Mesenchymal stem cell (in vitro differentiated cells and primary cell): ENCODE results near the gene ADPRHL1.

Experiments
- DNase-seq: peaks from one replicate; pipeline ENCODE4 v3.0.0-alpha.2; 2013
- H2AFZ ChIP-seq: one replicate; pipeline ENCODE4 v1.6.1; 2013; ENCODE audit warnings: low read depth, mild to moderate bottlenecking, control low read depth, inconsistent platforms, low read length, moderate library complexity
- H2AK5ac ChIP-seq: 2 replicates; pipeline ENCODE4 v1.6.1; 2013; ENCODE audit warnings: low read length, moderate library complexity, mild to moderate bottlenecking, inconsistent platforms; ENCODE audit not compliant: severe bottlenecking
- H2BK120ac ChIP-seq: one replicate; pipeline ENCODE4 v1.6.1; 2013; ENCODE audit warnings: low read depth, mild to moderate bottlenecking, inconsistent platforms, low read length, moderate library complexity
- H2BK12ac ChIP-seq, 2 experiments: one replicate each; pipeline ENCODE4 v1.6.1; 2013; ENCODE audit warnings: inconsistent platforms in 2 of 2, low read length in 2 of 2, mild to moderate bottlenecking in 2 of 2, moderate library complexity in 2 of 2, control low read depth in 1 of 2
- H2BK15ac ChIP-seq: one replicate; pipeline ENCODE4 v1.6.1; 2013; ENCODE audit warnings: mild to moderate bottlenecking, low read depth, inconsistent platforms; ENCODE audit not compliant: poor library complexity, severe bottlenecking
- H2BK5ac ChIP-seq: 2 replicates; pipeline ENCODE4 v1.6.1; 2013; ENCODE audit warnings: low read depth, mild to moderate bottlenecking, low read length, control low read depth, inconsistent platforms; ENCODE audit not compliant: poor library complexity, severe bottlenecking
- H3K14ac ChIP-seq, 2 experiments: one replicate each; pipeline ENCODE4 v1.6.1; 2013; ENCODE audit warnings: inconsistent platforms in 2 of 2, low read length in 2 of 2, control low read depth in 1 of 2, mild to moderate bottlenecking in 1 of 2, moderate library complexity in 1 of 2
- H3K18ac ChIP-seq, 2 experiments: one replicate each; pipeline ENCODE4 v1.6.1; 2013; ENCODE audit warnings: inconsistent platforms in 2 of 2, low read length in 2 of 2, control low read depth in 1 of 2, low read depth in 1 of 2, mild to moderate bottlenecking in 1 of 2
- H3K23ac ChIP-seq, 2 experiments: one replicate each; pipeline ENCODE4 v1.6.1; 2013; ENCODE audit warnings: inconsistent platforms in 2 of 2, low read length in 2 of 2, mild to moderate bottlenecking in 2 of 2, moderate library complexity in 2 of 2, control low read depth in 1 of 2
- H3K27ac ChIP-seq: 2 replicates; pipeline ENCODE4 v1.5.1; 2013; ENCODE audit warnings: mild to moderate bottlenecking, moderate library complexity, low read length, control low read depth, inconsistent platforms; ENCODE audit not compliant: poor library complexity, severe bottlenecking
- H3K27me3 ChIP-seq, 2 experiments: 2 replicates each; pipeline versions ENCODE4 v1.6.1 to v1.7.0; 2013; ENCODE audit warnings: low read length in 2 of 2, mild to moderate bottlenecking in 2 of 2, moderate library complexity in 2 of 2, control low read depth in 1 of 2, inconsistent platforms in 1 of 2; ENCODE audit not compliant: control insufficient read depth in 1 of 2, insufficient read depth in 1 of 2
- H3K36me3 ChIP-seq, 2 experiments: 2 replicates each; pipeline versions ENCODE4 v1.6.1 to v1.7.0; 2013; ENCODE audit warnings: low read length in 2 of 2, control low read depth in 1 of 2, inconsistent platforms in 1 of 2, low read depth in 1 of 2, mild to moderate bottlenecking in 1 of 2; ENCODE audit not compliant: insufficient read depth in 2 of 2, control insufficient read depth in 1 of 2
- H3K4ac ChIP-seq, 2 experiments: one replicate each; pipeline ENCODE4 v1.6.1; 2013; ENCODE audit warnings: inconsistent platforms in 2 of 2, low read length in 2 of 2, mild to moderate bottlenecking in 2 of 2, moderate library complexity in 2 of 2, control low read depth in 1 of 2, low read depth in 1 of 2
- H3K4me1 ChIP-seq: 2 replicates; pipeline ENCODE4 v1.6.1; 2013; ENCODE audit warnings: low read depth, low read length, control low read depth; ENCODE audit not compliant: control insufficient read depth, insufficient read depth
- H3K4me2 ChIP-seq: 2 replicates; pipeline ENCODE4 v1.6.1; 2013; ENCODE audit warnings: low read length, mild to moderate bottlenecking, inconsistent platforms; ENCODE audit not compliant: poor library complexity, severe bottlenecking
- H3K4me3 ChIP-seq, 2 experiments: 2 replicates each; pipeline versions ENCODE4 v1.5.1 to v1.7.0; 2013; ENCODE audit warnings: low read length in 2 of 2, mild to moderate bottlenecking in 2 of 2, control low read depth in 1 of 2, low read depth in 1 of 2; ENCODE audit not compliant: insufficient read depth in 1 of 2
- H3K79me1 ChIP-seq: replicated peaks from 2 replicates; pipeline ENCODE4 v1.6.1; 2013; ENCODE audit warnings: mild to moderate bottlenecking, control low read depth, low read length, inconsistent platforms; ENCODE audit not compliant: poor library complexity, severe bottlenecking
- H3K9ac ChIP-seq: 2 replicates; pipeline ENCODE4 v1.7.0; 2013; ENCODE audit warnings: mild to moderate bottlenecking, low read length, moderate library complexity
- H3K9me3 ChIP-seq: 2 replicates; pipeline ENCODE4 v1.7.0; 2013; ENCODE audit warnings: mild to moderate bottlenecking, low read length; ENCODE audit not compliant: control insufficient read depth
- H4K8ac ChIP-seq: one replicate; pipeline ENCODE4 v1.6.1; 2013; ENCODE audit warnings: inconsistent platforms, mild to moderate bottlenecking, low read length, moderate library complexity
- H4K91ac ChIP-seq: one replicate; pipeline ENCODE4 v1.6.1; 2013; ENCODE audit warnings: mild to moderate bottlenecking, low read length, inconsistent platforms
- WGBS: methylation state at CpG from one replicate; pipeline ENCODE4 v1.1.7; 2013; ENCODE audit warnings: mixed read lengths; 5-methylcytosine and 5-hydroxymethylcytosine counted together

Gene ADPRHL1

GRCh38 chr13:113399755-113400149, 53.5 kb downstream of the ADPRHL1 start:
- H3K14ac ChIP-seq, result no peak overlapping the region
- H3K18ac ChIP-seq, result no peak overlapping the region
- H4K8ac ChIP-seq, result no peak overlapping the region
- 92% methylated on average over 13 of the region's 19 CpGs for WGBS
- H2AFZ ChIP-seq, result no peak overlapping the region
- no peak overlapping the region for H2BK5ac ChIP-seq
- H3K23ac ChIP-seq, result no peak overlapping the region
- no peak overlapping the region for H3K4me3 ChIP-seq
- no peaks in the 10 kb centered on the region for H3K79me1 ChIP-seq
- no peak overlapping the region for H4K91ac ChIP-seq
- no peak overlapping the region for H3K4me2 ChIP-seq
- H3K4ac ChIP-seq, result no peak overlapping the region
- H3K4me1 ChIP-seq, result peaks cover 21% of the 10 kb centered on the region
- H3K36me3 ChIP-seq, result no peaks in the 10 kb centered on the region
- no peak overlapping the region for H2BK12ac ChIP-seq
- H3K27ac ChIP-seq, result no peak overlapping the region
- peaks cover 0 to 23% of the 10 kb centered on the region in 2 experiments for H3K27me3 ChIP-seq
- no peak overlapping the region for H2BK15ac ChIP-seq
- H2BK120ac ChIP-seq, result no peak overlapping the region
- H3K9ac ChIP-seq, result no peak overlapping the region
- H2AK5ac ChIP-seq, result no peak overlapping the region
- no peaks in the 10 kb centered on the region for H3K9me3 ChIP-seq
- DNase-seq, result no peak

- H3K27ac ChIP-seq, result peak overlapping the region; percentile 71
- H4K91ac ChIP-seq, result no peak overlapping the region
- H3K27me3 ChIP-seq, result peaks cover 0 to 23% of the 10 kb centered on the region in 2 experiments
- DNase-seq, result no peak
- no peak overlapping the region for H2AFZ ChIP-seq
- H3K9ac ChIP-seq, result no peak overlapping the region
- no peak overlapping the region for H3K14ac ChIP-seq
- H3K9me3 ChIP-seq, result no peaks in the 10 kb centered on the region
- H3K23ac ChIP-seq, result peak overlapping the region in 1 of 2 experiments; percentile 38
- H3K4me2 ChIP-seq, result peak overlapping the region; percentile 6
- H4K8ac ChIP-seq, result no peak overlapping the region
- peak overlapping the region; percentile 67 for H2AK5ac ChIP-seq
- H3K4ac ChIP-seq, result no peak overlapping the region
- H2BK15ac ChIP-seq, result no peak overlapping the region
- H3K18ac ChIP-seq, result no peak overlapping the region
- peak overlapping the region; percentile 1 for H2BK5ac ChIP-seq
- H2BK12ac ChIP-seq, result no peak overlapping the region
- H3K36me3 ChIP-seq, result no peaks in the 10 kb centered on the region
- H2BK120ac ChIP-seq, result no peak overlapping the region
- WGBS, result 77% methylated on average over 18 of the region's 19 CpGs
- H3K4me1 ChIP-seq, result peaks cover 22% of the 10 kb centered on the region
- no peaks in the 10 kb centered on the region for H3K79me1 ChIP-seq
- no peak overlapping the region for H3K4me3 ChIP-seq
These were observed 54.1 kb downstream of the ADPRHL1 start for GRCh38 chr13:113398963-113399754.

- Histone ChIP-seq H2AK5ac (peak overlapping the region; percentile 12), H4K91ac (no peak overlapping the region), H3K27ac (no peak overlapping the region), H3K14ac (no peak overlapping the region), H3K27me3 (peaks cover 0 to 18% of the 10 kb centered on the region in 2 experiments), H3K9me3 (no peaks in the 10 kb centered on the region), H3K4me1 (peaks cover 29% of the 10 kb centered on the region), H3K9ac (no peak overlapping the region), H2BK120ac (no peak overlapping the region), H2BK15ac (no peak overlapping the region), H2BK12ac (no peak overlapping the region), H3K23ac (no peak overlapping the region), H3K18ac (no peak overlapping the region), H4K8ac (no peak overlapping the region), H3K79me1 (no peaks in the 10 kb centered on the region), H3K36me3 (no peaks in the 10 kb centered on the region), H2AFZ (no peak overlapping the region), H3K4me2 (no peak overlapping the region), H2BK5ac (no peak overlapping the region), H3K4me3 (no peak overlapping the region), H3K4ac (no peak overlapping the region)
- 89% methylated on average over 20 of the region's 20 CpGs for whole genome bisulfite sequencing
- DNase-seq, result no peak
These were observed 55.5 kb downstream of the ADPRHL1 start for GRCh38 chr13:113397608-113398425.

GRCh38 chr13:113394339-113394640, 59.0 kb downstream of the ADPRHL1 start:
- Histone ChIP-seq H3K23ac (no peak overlapping the region), H3K14ac (no peak overlapping the region), H2AFZ (peak overlapping the region; percentile 31), H2BK5ac (no peak overlapping the region), H2BK120ac (no peak overlapping the region), H3K9me3 (no peaks in the 10 kb centered on the region), H4K8ac (no peak overlapping the region), H3K79me1 (no peaks in the 10 kb centered on the region), H2BK15ac (no peak overlapping the region), H3K4me3 (peak overlapping the region in 1 of 2 experiments; percentile 49), H2BK12ac (no peak overlapping the region), H4K91ac (no peak overlapping the region), H3K4ac (no peak overlapping the region), H3K9ac (no peak overlapping the region), H3K18ac (no peak overlapping the region), H3K27me3 (peaks cover 0 to 5% of the 10 kb centered on the region in 2 experiments), H3K36me3 (no peaks in the 10 kb centered on the region), H3K4me1 (peaks cover 17% of the 10 kb centered on the region), H3K4me2 (peak overlapping the region; percentile 69), H2AK5ac (no peak overlapping the region), H3K27ac (no peak overlapping the region)
- DNase-seq, result no peak
- 36% methylated on average over 10 of the region's 13 CpGs for whole genome bisulfite sequencing
